ENCODE measurements around the gene GNAI3. TPM values are rescaled to one million over a fixed set of nuclear protein-coding genes. Genes with fewer than 3 reads are reported as not detected.

The GNAI3 gene
- total and polyA plus RNA-seq, 2 of the 13 experiments (the other 11 are each of a cell fraction or from before 2014, with no cell fraction given), result 4.3 to 9.0 TPM

DNA sequence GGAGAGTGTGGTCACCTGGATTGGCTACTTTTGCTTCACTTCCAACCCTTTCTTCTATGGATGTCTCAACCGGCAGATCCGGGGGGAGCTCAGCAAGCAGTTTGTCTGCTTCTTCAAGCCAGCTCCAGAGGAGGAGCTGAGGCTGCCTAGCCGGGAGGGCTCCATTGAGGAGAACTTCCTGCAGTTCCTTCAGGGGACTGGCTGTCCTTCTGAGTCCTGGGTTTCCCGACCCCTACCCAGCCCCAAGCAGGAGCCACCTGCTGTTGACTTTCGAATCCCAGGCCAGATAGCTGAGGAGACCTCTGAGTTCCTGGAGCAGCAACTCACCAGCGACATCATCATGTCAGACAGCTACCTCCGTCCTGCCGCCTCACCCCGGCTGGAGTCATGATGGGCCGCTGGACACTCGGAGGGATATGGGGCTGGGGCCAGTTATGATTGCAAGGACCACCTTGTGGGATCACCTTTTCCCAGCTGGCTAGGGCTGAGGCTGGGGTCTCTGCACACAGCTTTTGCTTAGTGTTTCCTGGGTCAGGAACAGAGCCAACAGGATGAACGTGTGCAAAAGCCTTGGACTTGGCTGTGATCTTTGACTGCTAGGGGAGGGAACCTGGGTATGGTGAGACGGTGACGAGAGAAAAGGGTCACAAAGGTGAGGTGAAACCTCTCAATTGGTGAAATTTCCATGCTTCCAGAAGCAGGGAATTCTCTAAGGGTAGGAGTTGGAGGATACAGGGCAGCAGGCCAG is 4.3 kb upstream of the GNAI3 start (continued):
- TF ChIP-seq ZNF318 (CRISPR knock-in tag; IDR thresholded peaks at IDR 0.05) (no peak), MAFG (CRISPR knock-in tag; IDR thresholded peaks at IDR 0.05) (no peak), PITX1 (CRISPR knock-in tag; IDR thresholded peaks at IDR 0.05) (0 out of 2 replicates have a peak, but pooled peaks have one; percentile 17), ZNF451 (CRISPR knock-in tag; IDR thresholded peaks at IDR 0.05) (0 out of 2 replicates have a peak, but pooled peaks have one; percentile 56), ZNF672 (CRISPR knock-in tag; IDR thresholded peaks at IDR 0.05) (no peak), BHLHE40 (IDR thresholded peaks at IDR 0.05; ENCODE audit: low read length) (no peak), ZNF580 (CRISPR knock-in tag; IDR thresholded peaks at IDR 0.05; ENCODE audit: borderline replicate concordance, low read depth) (no peak), SCMH1 (CRISPR knock-in tag; IDR thresholded peaks at IDR 0.05; ENCODE audit: borderline replicate concordance) (no peak), ZNF773 (CRISPR knock-in tag; IDR thresholded peaks at IDR 0.05; ENCODE audit: borderline replicate concordance) (no peak), RFX5 (IDR thresholded peaks at IDR 0.05; ENCODE audit: low read depth, low read length) (no peak), HDAC1 (CRISPR knock-in tag; IDR thresholded peaks at IDR 0.05) (0 out of 2 replicates have a peak, but pooled peaks have one; percentile 39)
- TF ChIP-seq, protein P1, sequence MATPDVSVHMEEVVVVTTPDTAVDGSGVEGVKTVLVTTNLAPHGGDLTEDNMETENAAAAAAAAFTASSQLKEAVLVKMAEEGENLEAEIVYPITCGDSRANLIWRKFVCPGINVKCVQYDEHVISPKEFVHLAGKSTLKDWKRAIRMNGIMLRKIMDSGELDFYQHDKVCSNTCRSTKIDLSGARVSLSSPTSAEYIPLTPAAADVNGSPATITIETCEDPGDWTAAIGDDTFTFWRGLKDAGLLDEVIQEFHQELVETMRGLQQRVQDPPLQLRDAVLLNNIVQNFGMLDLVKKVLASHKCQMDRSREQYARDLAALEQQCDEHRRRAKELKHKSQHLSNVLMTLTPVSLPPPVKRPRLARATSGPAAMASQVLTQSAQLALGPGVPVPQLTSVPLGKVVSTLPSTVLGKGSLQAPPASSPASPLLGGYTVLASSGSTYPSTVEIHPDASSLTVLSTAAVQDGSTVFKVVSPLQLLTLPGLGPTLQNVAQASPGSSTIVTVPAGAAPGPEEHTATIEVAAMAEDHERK (CRISPR knock-in tag; IDR thresholded peaks at IDR 0.05; ENCODE audit: low read depth), result no peak
- TF ChIP-seq, protein P2, sequence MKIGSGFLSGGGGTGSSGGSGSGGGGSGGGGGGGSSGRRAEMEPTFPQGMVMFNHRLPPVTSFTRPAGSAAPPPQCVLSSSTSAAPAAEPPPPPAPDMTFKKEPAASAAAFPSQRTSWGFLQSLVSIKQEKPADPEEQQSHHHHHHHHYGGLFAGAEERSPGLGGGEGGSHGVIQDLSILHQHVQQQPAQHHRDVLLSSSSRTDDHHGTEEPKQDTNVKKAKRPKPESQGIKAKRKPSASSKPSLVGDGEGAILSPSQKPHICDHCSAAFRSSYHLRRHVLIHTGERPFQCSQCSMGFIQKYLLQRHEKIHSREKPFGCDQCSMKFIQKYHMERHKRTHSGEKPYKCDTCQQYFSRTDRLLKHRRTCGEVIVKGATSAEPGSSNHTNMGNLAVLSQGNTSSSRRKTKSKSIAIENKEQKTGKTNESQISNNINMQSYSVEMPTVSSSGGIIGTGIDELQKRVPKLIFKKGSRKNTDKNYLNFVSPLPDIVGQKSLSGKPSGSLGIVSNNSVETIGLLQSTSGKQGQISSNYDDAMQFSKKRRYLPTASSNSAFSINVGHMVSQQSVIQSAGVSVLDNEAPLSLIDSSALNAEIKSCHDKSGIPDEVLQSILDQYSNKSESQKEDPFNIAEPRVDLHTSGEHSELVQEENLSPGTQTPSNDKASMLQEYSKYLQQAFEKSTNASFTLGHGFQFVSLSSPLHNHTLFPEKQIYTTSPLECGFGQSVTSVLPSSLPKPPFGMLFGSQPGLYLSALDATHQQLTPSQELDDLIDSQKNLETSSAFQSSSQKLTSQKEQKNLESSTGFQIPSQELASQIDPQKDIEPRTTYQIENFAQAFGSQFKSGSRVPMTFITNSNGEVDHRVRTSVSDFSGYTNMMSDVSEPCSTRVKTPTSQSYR (CRISPR knock-in tag; IDR thresholded peaks at IDR 0.05; ENCODE audit: borderline replicate concordance), result no peak
- TF ChIP-seq, protein P3, sequence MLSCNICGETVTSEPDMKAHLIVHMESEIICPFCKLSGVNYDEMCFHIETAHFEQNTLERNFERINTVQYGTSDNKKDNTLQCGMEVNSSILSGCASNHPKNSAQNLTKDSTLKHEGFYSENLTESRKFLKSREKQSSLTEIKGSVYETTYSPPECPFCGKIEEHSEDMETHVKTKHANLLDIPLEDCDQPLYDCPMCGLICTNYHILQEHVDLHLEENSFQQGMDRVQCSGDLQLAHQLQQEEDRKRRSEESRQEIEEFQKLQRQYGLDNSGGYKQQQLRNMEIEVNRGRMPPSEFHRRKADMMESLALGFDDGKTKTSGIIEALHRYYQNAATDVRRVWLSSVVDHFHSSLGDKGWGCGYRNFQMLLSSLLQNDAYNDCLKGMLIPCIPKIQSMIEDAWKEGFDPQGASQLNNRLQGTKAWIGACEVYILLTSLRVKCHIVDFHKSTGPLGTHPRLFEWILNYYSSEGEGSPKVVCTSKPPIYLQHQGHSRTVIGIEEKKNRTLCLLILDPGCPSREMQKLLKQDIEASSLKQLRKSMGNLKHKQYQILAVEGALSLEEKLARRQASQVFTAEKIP (CRISPR knock-in tag; IDR thresholded peaks at IDR 0.05; ENCODE audit: borderline replicate concordance), result no peak
